HepG2 (cell line): Measurements from ENCODE around the gene ADAMTSL3. TPM values are rescaled to one million over a fixed set of nuclear protein-coding genes. Genes with fewer than 3 reads are reported as not detected.

Experiments used
- ATAC-seq: fragments of 200-7000 bp; cut with Tn5 transposase; 3 replicates; pipeline ENCODE4 v1.9.1; 2020; ENCODE audit warnings: mild to moderate bottlenecking, moderate library complexity
- BruUV-seq: library from RNA; stranded (reverse); fragments of 400-500 nt; replicated peaks from 2 replicates; lab custom pipeline; 2021; lab: Mats Ljungman, UMichigan
- CTCF ChIA-PET: fragments of 300-600 bp; formaldehyde crosslinking; extraction: SDS; loops from one replicate; lab custom pipeline; 2021; ENCODE audit warnings: low total read pairs, inconsistent platforms, low intra/inter-chr PET ratio; lab: Yijun Ruan, JAX
- POLR2A ChIA-PET: fragments of 350-600 bp; sonication (Branson Sonifier 250); formaldehyde crosslinking; loops from one replicate; lab custom pipeline; 2020; ENCODE audit warnings: antibody characterized with exemption, inconsistent platforms; lab: Yijun Ruan, JAX
- DNase-seq: peaks from one replicate; pipeline ENCODE4 v3.0.0-alpha.2; 2015; ENCODE audit warnings: low spot score
- FAIRE-seq: peaks from 3 replicates; lab custom pipeline; 2011; peaks lifted over from hg19 to GRCh38; lab: Jason Lieb, UNC
- H2AFZ ChIP-seq: one replicate; pipeline ENCODE4 v1.6.1; 2011; ENCODE audit warnings: low read length, inconsistent platforms
- H3K27ac ChIP-seq: fragments of 300-600 bp; 3 replicates; pipeline ENCODE4 v1.8.0; 2011; ENCODE audit warnings: mixed run types, mild to moderate bottlenecking, mixed read lengths, low read length, inconsistent platforms; ENCODE audit not compliant: insufficient read depth; ENCODE audit errors: extremely low read length
- H3K27me3 ChIP-seq, 2 experiments: fragments of 200-600 bp in 1 of 2; 2 replicates in 1 of 2; 3 replicates in 1 of 2; pipeline versions ENCODE4 v1.6.0 to v1.8.0; 2011; ENCODE audit warnings: low read length in 2 of 2, mild to moderate bottlenecking in 2 of 2, moderate library complexity in 2 of 2, inconsistent platforms in 1 of 2; ENCODE audit not compliant: insufficient read depth in 2 of 2, control insufficient read depth in 1 of 2
- H3K36me3 ChIP-seq, 2 experiments: fragments of 200-600 bp in 1 of 2; replicated peaks in 1 of 2; 2 replicates in 1 of 2; 3 replicates in 1 of 2; pipeline versions ENCODE4 v1.5.1 to v1.8.0; 2011; ENCODE audit warnings: low read length in 2 of 2, inconsistent platforms in 1 of 2; ENCODE audit not compliant: insufficient read depth in 2 of 2, control insufficient read depth in 1 of 2
- H3K4me1 ChIP-seq: 2 replicates; pipeline ENCODE4 v1.5.1; 2012; ENCODE audit warnings: low read length, inconsistent platforms; ENCODE audit not compliant: insufficient read depth
- H3K4me2 ChIP-seq: 2 replicates; pipeline ENCODE4 v1.6.0; 2011; ENCODE audit warnings: low read depth, low read length, inconsistent platforms
- H3K4me3 ChIP-seq, 3 experiments: fragments of 200-600 bp in 1 of 3; sonication (generic), shearing (Covaris generic) in 1 of 3; replicated peaks in 1 of 3; 2 replicates each; pipeline ENCODE4 v1.5.1; 2011 to 2016; ENCODE audit warnings: low read length in 3 of 3, inconsistent platforms in 2 of 3, low read depth in 2 of 3, mild to moderate bottlenecking in 2 of 3, control low read depth in 1 of 3, mixed read lengths in 1 of 3; ENCODE audit not compliant: insufficient read depth in 1 of 3
- H3K79me2 ChIP-seq: one replicate; pipeline ENCODE4 v1.6.1; 2011; ENCODE audit warnings: low read length, inconsistent platforms; ENCODE audit not compliant: insufficient read depth
- H3K9ac ChIP-seq: 2 replicates; pipeline ENCODE4 v1.6.0; 2011; ENCODE audit warnings: mild to moderate bottlenecking, low read depth, low read length, inconsistent platforms; ENCODE audit not compliant: insufficient read depth
- H3K9me3 ChIP-seq: 2 replicates; pipeline ENCODE4 v1.5.1; 2012; ENCODE audit warnings: mild to moderate bottlenecking, low read length
- H4K20me1 ChIP-seq: 2 replicates; pipeline ENCODE4 v1.6.0; 2011; ENCODE audit warnings: inconsistent platforms, mild to moderate bottlenecking, low read length, moderate library complexity; ENCODE audit not compliant: insufficient read depth
- ARID4A ChIP-seq: sonication (generic); formaldehyde crosslinking; IDR thresholded peaks from 2 replicates; pipeline ENCODE4 v1.5.0; 2020; ENCODE audit warnings: mild to moderate bottlenecking, missing genetic modification reagents, borderline replicate concordance
- GATAD2A ChIP-seq: IDR thresholded peaks from 2 replicates; pipeline ENCODE4 v1.6.1; 2016
- HOMEZ ChIP-seq: IDR thresholded peaks from 2 replicates; pipeline ENCODE4 v1.6.1; 2016; ENCODE audit warnings: low read depth
- LRRFIP1 ChIP-seq: sonication (generic); formaldehyde crosslinking; conservative IDR thresholded peaks from 2 replicates; pipeline ENCODE4 v1.4.0; 2020; ENCODE audit warnings: missing genetic modification reagents
- MAFF ChIP-seq: IDR thresholded peaks from 2 replicates; pipeline ENCODE4 v1.6.1; 2011; ENCODE audit warnings: low read depth, low read length, improper control_type of control experiment
- MIER2 ChIP-seq: IDR thresholded peaks from 2 replicates; pipeline ENCODE4 v1.6.1; 2016; ENCODE audit warnings: missing biosample characterization, missing genetic modification reagents
- SP2 ChIP-seq: sonication (generic); formaldehyde crosslinking; IDR thresholded peaks from 2 replicates; pipeline ENCODE4 v1.5.1; 2020; ENCODE audit warnings: mild to moderate bottlenecking, missing genetic modification reagents
- ZNF260 ChIP-seq: sonication (generic); formaldehyde crosslinking; IDR thresholded peaks from 2 replicates; pipeline ENCODE4 v1.4.0; 2020; ENCODE audit warnings: missing genetic modification reagents, low read depth, mild to moderate bottlenecking, borderline replicate concordance
- ZNF674 ChIP-seq: sonication (generic); formaldehyde crosslinking; IDR thresholded peaks from 2 replicates; pipeline ENCODE4 v1.5.0; 2020; ENCODE audit warnings: low read depth, mild to moderate bottlenecking, missing genetic modification reagents
- WGBS: methylation state at CpG from one replicate; pipeline ENCODE4 v1.1.6; 2017; ENCODE audit warnings: low lambda C conversion rate; 5-methylcytosine and 5-hydroxymethylcytosine counted together
- in situ Hi-C: cut with HindIII; loops from 2 replicates; pipeline ENCODE4 v1.10.0; 2017; ENCODE audit warnings: low pct_unique_long_range_greater_than_20kb; ENCODE audit not compliant: extremely low pct_ligation_motif_present
- intact Hi-C: fragments of 100-400 bp; cut with micrococcal nuclease; formaldehyde crosslinking; loops from one replicate; pipeline ENCODE4 v1.10.0; 2022; ENCODE audit not compliant: unreplicated experiment
- polyA plus RNA-seq, 8 experiments: library from polyadenylated mRNA; depleted of rRNA in 3 of 8; stranded (reverse) in 7 of 8; unstranded in 1 of 8; fragments of >200 nt; fragmentation: Illumina TruSeq in 4 of 8; extraction: Trizol in 4 of 8; gene quantifications; 2 replicates each; pipeline versions ENCODE4 v1.2.1 to v1.2.3, GENCODE V29; 2011 to 2016; ENCODE audit warnings: low read depth in 4 of 8, missing spikeins in 1 of 8, mixed read lengths in 1 of 8; ENCODE audit not compliant: insufficient read depth in 1 of 8
- total RNA-seq, 5 experiments: library from RNA; depleted of rRNA; stranded (reverse); fragments of >200 nt; fragmentation: Illumina TruSeq; extraction: Trizol; gene quantifications; 2 replicates each; pipeline ENCODE4 v1.2.3, GENCODE V29; 2016; ENCODE audit warnings: low read depth in 1 of 5

ADAMTSL3 gene
- total and polyA plus RNA-seq, 2 of the 13 experiments (the other 11 are each of a cell fraction or from before 2014, with no cell fraction given), result 0.04 to 0.09 TPM

GRCh38 chr15:83887404-83887803, 233.5 kb downstream of the ADAMTSL3 start:
- H3K9me3 ChIP-seq, result no peaks in the 10 kb centered on the region
- no peak overlapping the region for H2AFZ ChIP-seq
- FAIRE-seq, result no peak
- in situ Hi-C loops, result no loop called here
- no peaks in the 10 kb centered on the region; a peak in 1 of 5 replicates for H3K27me3 ChIP-seq
- no peak for DNase-seq
- no peaks in the 10 kb centered on the region for H4K20me1 ChIP-seq
- BruUV-seq, result no TSS peak
- TF ChIP-seq LRRFIP1 (no peak), ARID4A (CRISPR knock-in tag) (no peak), HOMEZ (CRISPR knock-in tag) (no peak), MAFF (no peak), GATAD2A (CRISPR knock-in tag) (no peak), ZNF260 (no peak), ZNF674 (no peak), MIER2 (no peak), SP2 (no peak)
- no peak overlapping the region for H3K4me2 ChIP-seq
- intact Hi-C loops, result no loop called here
- H3K36me3 ChIP-seq, result no peaks in the 10 kb centered on the region
- no peak overlapping the region for H3K4me3 ChIP-seq
- WGBS, result 0% methylated on average over 2 of the region's 2 CpGs
- no peaks in the 10 kb centered on the region for H3K4me1 ChIP-seq
- no peak for ATAC-seq
- ChIA-PET CTCF (no interaction called here), POLR2A (no interaction called here)
- no peaks in the 10 kb centered on the region for H3K79me2 ChIP-seq
- H3K9ac ChIP-seq, result no peak overlapping the region
- no peak overlapping the region for H3K27ac ChIP-seq
